GM18517 (cell line): ENCODE results near the gene IVNS1ABP.

Experiments
- ATAC-seq: cut with Tn5 transposase; IDR thresholded peaks from one replicate; pipeline ENCODE4 v1.9.1; 2021; ENCODE audit warnings: mild to moderate bottlenecking, moderate library complexity; ENCODE audit not compliant: unreplicated experiment

The IVNS1ABP gene

DNA sequence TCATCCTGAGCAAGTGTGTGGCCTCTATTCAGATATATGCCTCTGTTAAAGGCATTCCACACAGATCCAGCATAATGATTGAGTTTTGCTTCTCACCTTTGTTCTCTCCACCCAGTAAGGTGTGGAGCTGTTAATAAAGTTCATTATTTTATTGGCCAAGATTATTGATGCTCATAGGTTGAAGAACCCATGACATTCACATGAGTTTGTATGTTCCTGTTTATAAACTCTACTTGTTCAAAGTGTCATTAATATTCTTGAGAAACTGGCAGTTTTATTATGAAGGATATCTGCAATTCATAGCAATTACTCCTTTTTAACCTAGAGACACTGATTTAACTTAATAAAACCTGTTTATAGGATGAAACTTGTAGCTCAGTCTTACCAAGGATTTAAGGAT, 22.0 kb downstream of the IVNS1ABP start:
- ATAC-seq: no peak

DNA sequence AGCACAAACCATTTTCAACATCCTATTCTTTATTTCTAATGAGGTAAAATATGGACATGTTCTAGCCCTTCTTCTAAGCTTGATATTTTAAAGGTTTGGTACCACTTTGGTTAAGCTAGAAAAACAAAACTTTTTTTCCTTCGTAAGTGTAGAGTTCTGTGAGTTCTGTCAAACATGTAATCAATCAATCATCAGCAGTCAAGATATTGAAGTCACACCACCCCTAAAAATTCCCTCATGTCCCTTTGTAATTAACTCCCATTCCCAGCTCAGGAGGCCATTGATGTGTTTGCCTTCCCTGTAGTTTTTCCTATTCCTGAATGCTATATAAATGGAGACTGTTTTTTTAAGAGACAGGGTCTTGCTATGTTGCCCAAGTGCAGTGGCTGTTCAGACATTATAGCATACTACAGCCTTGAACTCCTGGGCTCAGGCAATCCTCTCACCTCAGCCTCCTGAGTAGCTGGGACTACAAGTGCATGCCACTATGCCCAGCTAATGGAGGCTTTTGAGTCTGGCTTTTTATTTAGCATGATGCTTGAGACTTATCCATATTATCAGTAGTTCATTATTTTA, 23.0 kb downstream of the IVNS1ABP start:
- ATAC-seq: no peak

DNA sequence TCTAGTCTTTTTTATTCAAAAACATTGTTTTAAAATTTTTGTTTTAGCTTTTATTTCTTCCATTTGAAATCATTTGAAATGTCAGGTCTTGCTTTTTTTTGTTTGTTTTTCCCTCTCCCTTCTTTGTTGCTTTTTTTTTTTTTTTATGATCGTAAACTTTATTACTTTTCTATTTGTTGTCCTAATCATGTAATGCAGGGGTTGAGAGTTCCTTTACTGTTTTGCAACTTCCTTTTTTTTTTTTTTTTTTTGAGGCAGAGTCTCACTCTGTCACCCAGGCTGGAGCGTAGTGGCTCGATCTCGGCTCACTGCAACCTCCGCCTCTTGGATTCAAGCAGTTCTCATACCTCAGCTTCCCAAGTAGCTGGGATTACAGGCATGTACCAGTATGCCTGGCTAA, 24.8 kb downstream of the IVNS1ABP start:
- no peak for ATAC-seq

DNA sequence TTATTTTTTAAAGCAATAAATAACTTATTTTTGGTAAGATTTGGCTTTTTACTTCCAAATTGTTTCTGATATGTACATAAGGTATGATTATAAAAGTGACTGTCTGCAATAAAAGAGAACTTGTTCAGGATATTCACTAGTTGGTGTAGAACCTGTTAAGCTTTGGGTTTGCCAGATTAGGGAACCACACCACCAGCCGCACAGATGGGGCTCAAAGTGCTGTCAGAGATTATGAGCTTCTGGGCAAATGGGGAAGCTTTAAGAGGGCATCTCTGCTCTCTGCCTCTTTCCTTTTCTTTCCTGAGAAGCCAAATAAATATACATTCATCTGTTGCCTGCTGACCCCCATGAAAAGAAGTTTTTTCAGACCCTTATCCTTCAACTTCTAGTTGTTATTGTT, 25.4 kb downstream of the IVNS1ABP start:
- ATAC-seq: no peak

DNA sequence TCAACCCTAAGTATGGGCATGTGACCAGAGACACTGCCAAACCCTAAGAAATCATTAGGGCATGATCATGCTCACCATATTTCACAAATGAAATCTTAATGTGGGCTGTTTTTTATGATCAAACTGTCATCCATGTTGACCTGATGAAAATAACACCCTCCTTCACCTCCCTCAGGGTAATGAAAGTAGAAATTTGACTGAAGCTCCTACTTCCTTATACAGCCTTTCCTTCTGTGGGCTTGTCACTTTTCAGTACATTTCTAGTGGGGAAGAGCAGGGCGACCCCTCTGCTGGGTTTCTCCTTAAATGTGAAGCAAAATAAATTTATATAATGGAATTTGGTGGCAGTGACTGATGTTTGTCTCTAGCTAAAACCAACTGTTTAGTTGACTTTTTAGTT, 25.9 kb downstream of the IVNS1ABP start:
- no peak for ATAC-seq

DNA sequence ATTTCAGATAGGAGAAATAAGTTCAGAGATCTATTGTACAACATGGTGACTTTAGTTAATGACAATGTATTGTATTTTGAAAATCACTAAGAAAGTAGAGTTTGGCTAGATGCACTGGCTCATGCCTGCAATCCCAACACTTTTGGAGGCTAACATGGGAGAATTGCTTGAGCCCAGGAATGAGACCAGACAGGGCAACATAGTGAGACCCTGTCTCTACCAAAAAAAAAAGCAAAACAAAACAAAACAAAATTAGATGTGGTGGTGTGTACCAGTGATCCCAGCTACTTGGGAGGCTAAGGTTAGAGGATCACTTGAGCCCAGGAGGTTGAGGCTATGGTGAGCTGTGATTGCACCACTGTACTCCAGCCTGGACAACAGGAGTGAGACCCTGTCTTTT, 27.2 kb downstream of the IVNS1ABP start:
- ATAC-seq: no peak

DNA sequence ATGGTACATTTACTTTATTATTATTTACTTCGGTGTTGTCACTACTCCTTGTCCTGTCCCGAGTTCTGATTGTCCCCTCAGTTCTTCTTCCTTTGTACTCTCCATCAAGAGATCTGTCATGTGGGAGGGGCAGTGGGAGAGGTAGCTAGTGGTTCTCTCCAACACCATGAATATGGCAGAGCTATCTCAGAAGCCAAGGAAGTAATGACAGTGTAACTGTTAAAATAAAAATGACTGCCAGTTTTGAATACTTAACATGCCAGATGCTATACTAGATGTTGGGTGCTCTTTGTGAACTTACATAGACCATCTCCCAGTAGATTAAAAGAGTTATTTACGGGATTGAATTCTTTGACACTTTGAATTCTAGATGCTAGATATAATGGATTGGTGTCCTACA, 28.6 kb downstream of the IVNS1ABP start:
- no peak for ATAC-seq

DNA sequence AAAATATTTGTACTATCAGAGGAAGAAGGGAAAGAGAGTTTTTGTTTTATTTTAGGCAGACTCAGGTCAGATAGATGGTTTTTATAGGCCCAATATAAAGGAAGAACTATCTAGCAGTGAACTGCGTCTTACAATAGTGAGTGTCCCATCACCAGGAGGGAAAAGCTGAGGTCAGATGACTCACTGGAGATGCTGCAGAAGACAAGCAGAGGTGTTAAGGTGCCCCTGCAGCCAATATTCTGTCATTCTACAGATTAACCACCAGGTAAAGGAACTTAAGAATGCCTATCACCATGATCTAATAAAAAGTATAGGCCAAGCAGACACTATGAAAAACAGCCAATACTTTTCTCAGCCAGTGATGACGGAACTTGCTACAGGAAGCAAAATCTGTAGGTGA, 29.6 kb downstream of the IVNS1ABP start:
- ATAC-seq: no peak

DNA sequence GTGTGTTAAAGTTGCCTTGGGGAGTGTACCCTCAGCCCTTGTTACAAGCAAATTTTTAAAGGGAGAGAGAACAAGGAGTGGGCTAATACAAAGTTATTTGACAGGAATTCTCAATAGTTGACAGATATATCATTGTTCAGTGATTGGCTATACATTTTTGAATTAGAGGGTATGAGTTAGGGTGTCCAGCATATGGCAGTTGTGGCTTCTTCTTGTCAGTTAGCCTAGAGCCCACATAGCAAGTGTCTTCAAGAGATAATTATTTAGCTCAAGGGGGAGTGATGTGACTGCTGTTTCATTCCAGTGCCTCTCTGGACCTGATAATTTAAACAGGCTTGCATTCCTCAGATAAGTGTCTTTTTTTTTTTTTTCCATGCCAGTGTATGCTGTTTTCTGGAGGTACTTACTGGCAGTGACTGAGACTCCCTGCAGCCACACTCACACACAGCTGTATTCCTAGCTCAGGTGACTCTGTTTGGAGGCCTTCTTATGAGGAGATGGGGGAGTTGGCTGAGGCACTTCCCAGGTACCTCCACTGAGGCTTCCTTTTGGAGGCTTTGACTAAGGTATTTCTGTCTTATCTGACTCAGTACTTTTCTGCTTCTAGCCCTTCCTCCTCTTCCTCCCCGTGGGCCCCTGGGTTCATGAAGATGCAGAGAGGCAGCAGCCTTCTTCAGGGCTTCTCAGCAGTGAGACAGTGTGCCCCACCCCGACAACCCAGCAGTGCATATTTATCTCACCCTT, 32.3 kb downstream of the IVNS1ABP start:
- ATAC-seq: no peak

DNA sequence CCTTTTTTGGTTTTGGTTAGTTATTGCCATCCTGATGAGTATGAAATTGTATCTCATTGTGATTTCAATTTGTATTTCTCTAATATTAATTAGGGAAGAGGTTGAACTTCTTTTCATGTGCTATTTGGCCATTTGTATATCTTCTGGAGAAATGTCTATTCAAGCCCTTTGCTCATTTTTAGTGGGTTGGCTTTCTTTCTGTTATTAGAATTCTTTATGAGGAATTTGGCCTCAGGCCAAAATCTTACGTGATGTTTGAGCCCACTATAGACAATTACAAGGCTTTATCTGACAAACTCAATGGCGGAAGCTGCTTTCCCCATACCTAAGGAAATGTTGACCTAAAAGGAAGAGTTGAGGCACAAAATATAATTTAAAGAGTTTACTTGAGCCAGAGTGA, 32.9 kb downstream of the IVNS1ABP start:
- no peak for ATAC-seq

DNA sequence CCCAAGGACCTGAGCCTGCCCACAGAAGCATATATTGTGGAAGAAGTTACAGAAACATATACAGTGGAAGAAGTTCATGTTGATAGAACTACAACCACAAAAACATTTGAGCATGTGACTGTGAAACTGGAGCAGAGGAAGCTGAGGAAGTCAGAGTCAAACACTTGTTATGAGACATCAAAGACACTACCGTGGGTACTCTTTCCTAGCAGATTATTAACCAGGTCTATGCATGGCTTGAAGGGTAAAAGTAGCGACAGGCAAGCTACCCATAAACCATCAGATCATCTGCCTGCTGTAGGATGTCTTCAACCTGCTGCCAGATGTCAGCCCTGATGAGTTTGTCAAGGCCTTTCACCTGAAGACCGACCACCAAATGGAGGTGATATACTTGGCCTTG, 35.8 kb downstream of the IVNS1ABP start:
- peak; percentile 88 for ATAC-seq

DNA sequence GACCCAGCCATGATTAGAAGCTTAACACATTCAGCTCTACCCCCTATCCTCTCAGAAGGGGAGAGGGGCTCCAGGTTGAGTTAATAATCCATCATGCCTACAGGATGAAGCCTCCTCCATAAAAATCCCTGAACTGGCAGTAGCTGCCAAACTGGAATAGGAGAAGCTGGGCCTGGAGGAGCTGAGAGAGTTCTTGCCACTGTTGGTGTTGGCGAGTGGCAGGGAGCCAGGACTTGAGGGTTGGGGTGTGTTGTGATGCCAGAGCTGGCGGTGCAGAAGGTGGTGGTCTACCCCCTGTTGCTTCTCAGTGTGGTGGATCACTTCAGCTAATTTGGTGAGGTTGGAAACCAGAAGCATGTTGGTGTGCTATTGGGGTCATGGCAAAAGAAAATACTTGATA, 36.5 kb downstream of the IVNS1ABP start:
- ATAC-seq: no peak

DNA sequence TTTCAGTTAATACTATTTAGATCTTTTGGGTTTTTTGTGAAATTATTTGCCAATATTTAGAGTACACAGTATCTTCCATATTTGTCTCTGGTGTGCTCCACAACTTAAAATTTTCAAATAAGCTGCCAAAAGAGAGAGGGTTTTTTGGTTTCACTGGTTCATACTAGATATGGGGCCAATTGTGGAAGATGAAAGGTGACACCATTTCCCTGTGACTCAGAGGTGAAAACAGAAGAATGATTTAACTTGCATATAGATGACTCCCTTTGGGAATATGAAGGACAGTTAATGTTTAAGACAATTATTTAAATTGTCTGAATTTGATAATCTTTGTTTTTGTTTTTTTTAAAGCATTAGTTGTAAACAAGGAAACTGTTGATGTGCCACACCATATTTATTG, 37.5 kb downstream of the IVNS1ABP start:
- no peak for ATAC-seq

DNA sequence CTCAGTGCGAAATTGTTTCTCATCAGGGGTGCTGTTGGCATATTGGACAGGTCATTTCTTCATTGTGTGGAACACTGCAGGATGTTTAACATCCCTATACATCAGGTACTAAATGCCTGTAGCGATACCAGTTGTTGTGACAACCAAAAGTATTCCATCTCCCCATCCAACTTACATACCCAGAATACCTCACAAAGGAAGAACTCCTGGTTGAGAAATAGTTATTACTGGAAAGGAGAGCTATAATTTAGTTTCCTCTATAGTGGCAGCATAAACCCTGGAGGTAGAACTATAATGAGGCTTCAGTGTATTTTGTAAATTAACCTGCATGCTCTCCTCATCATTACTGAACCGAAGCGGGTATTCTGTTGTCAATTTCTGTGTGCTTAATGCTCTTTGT, 45.1 kb downstream of the IVNS1ABP start:
- no peak for ATAC-seq

DNA sequence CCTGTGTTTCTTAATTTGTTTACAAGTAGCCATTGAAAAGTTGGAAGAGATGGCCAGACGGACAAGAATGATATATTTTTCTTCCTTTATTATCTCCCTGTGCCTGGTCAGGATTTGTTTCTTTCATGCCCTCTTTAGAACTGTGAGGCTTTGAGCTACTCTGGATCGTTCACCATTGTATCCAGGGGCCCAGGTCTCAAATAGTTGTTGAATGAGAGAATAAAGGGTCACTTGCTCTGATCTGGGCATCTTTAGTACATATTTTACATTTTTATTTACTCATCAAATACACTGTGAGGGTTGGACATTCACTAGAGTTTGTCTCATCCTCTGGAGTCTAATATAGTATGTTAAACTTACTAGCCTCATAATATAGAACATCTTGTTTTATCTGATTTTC, 48.7 kb downstream of the IVNS1ABP start:
- no peak for ATAC-seq

DNA sequence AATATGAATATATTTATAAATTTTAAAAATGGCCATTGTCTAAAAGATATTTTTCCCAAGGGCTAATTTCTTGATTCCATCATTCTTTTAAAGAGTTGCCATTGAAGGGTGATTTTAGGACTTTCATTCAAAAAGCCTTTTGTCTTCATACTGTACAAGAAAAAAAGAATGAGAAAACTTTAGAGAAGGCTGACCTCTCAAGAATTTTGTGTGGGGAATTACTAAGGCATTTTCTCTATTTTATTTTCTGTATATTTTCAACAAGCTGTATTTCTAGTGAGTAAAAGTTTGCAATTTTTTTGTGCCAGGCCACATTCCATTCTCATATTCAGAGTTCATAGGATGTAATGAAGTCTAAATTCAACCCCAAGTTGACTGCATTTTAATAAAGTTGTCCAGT, 49.3 kb downstream of the IVNS1ABP start:
- ATAC-seq: no peak

DNA sequence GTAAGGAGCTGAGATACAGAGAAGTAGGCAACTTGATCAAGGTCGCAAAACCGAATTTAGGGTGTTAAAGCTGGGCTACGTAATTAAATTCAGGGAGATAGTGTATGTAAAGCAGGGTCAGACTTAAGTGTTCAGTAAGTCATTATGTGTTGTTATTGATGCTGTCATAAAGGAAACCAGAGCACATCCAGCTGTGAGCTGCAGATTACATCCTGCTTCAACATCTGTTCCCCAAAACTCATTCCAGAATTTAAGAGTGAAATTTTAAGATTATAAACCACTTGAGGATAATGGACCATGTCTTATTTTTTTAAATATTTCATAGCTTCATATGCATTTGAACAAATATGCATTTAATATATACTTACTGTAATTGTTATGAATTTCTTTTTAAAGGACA, 49.7 kb downstream of the IVNS1ABP start:
- ATAC-seq: no peak

DNA sequence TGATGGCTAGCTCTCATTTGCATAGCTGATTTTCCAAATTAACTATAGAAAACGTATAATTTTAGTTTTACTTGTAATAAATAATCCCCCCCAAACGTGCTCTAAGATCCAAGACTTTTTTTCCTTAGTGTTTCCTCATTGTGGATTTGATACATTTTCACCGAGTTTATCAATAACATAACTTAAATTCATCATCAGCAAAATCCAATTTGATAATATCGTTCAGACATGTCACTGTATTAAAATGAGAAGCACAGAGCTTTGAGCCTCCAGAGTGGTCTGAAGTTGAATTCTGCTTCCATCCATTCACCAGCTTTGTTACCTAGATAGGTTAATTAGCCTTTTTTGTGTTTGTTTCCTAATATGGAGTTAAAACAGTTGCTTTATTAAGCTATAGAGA, 51.7 kb downstream of the IVNS1ABP start:
- no peak for ATAC-seq

DNA sequence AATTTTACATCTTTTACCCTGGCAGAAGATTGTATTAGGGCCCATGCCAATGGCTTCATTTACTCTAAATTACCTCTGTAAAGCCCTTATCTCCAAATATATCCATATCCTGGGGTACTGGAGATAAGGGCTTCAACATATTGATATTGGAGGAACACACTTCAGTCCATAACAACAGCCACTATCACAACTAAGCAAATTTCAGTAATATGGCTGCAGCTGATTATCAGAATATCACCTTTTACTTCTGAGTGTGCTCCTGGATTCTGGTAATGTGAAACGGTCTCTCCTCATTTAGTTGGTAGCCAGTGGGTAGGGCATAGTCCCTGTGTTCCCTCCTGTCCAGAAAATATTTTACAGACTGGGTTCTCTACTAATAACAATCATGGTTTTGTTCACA, 53.3 kb downstream of the IVNS1ABP start:
- no peak for ATAC-seq

DNA sequence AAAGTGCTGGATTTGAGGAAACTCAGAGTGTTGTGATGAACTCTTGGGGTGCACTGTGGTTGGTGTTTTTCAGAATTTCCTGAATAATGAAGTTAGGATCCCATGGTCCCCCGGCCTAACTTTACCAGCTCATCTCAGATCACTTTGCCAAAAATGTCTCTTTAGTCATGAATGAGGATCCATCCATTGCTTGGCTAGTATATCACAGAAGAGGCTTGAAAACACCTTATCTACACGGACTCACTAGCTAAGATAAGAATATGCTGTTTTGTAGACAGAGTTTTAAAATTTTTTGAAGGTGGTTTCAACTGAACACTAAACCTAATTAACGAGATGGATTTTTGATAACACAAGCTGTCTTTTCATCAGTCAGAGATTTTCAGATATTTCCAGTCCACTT, 53.8 kb downstream of the IVNS1ABP start:
- ATAC-seq: no peak

DNA sequence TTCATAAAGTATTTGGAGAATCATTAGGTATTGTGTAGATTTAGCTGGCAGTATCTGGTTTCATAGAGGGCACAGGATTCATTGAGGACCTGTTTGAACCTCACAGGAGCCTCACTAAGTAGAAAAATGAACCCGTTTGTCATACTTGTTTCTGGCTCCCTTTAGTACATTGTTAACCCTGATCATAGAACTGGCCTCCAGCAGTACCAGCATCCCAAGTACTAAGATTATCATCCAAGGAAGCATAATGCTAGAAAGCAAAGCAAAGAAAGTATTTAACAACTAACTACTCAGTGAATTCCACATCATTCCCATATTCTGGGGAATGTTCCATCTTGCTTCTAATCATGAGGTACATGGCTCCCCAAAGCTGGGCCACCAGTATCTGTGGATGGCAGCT, 54.9 kb downstream of the IVNS1ABP start:
- no peak for ATAC-seq

DNA sequence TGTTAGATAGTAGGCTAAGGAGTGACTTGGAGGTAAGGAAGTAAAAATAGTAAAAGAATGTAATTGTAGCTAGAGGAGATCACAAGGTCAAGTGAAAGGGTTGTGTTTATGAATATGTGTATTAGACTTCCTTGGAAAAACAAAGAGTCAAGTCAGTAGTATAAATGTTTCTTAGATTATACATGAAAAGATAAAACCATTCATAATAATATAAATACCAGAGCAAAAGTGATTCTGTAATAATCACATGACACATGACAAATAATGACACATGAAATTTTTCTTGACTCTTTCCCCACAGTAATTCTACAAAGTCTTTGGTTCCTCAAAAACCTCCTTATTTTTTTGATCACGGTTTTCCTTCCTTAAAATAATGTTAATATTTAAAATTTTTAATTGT, 56.4 kb downstream of the IVNS1ABP start:
- no peak for ATAC-seq

DNA sequence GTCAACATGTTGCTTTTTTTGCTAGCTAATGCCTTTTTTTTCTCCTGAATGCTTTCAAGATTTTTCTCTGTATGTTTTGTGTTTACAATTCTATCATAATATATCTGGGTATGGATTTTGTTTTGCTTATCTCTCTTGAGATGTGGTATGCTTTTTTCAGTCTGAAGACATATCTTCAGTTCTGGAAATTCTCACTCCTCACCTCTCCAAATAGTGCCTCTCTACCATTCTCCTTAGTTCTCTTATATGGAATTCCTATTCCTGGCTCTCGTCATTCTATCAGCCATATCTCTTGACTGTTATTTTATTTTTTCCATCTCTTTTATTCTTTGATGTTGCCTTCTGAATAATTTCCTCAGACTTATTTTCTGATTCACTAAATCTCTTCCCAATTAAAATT, 58.4 kb downstream of the IVNS1ABP start:
- no peak for ATAC-seq
